HG03457 (cell line): ENCODE data around the gene ST14.
"Not testable (repeated sequence)": the region's sequence is repeated elsewhere in the genome, so short reads cannot be mapped to it uniquely, and the experiment has no call there.

Source experiments
- ATAC-seq: cut with Tn5 transposase; IDR thresholded peaks from one replicate; pipeline ENCODE4 v1.9.1; 2021; ENCODE audit warnings: moderate number of reproducible peaks; ENCODE audit not compliant: unreplicated experiment

Gene ST14

DNA sequence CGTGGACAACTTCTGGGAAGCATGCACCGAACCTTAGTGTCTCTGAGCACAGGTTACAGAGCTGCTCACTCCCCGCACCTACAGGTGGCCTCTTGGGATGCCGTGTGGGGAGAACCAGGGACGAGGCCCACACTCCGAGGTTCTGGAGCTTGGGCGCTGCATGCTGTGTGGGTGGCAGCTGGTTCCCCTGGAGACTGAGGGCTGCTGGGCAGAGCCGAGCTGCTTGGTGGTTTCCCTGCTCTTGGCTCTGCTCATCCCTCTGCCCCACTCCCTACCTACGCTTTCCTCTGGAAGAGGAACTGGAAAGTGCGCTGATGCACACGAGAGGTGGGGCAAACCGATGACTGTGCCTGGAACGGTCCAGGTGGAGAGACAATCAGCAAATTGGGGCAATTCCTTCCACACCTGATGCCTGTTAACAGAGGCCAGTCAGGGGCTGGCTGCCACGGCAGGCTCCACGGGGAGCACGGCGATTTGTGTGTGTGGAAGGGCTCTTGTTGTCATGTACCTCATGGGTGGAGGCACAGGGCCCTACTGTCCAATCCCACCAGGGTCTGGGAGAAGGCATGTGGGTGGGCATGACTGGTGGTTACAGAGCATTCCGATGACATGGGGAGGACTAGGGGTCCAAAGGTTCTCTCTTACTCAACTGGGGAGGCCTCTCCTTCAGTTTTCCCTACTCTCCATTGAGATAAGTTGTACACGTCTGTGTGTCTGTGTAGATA, 60.9 kb downstream of the ST14 start:
- no peak for ATAC-seq

DNA sequence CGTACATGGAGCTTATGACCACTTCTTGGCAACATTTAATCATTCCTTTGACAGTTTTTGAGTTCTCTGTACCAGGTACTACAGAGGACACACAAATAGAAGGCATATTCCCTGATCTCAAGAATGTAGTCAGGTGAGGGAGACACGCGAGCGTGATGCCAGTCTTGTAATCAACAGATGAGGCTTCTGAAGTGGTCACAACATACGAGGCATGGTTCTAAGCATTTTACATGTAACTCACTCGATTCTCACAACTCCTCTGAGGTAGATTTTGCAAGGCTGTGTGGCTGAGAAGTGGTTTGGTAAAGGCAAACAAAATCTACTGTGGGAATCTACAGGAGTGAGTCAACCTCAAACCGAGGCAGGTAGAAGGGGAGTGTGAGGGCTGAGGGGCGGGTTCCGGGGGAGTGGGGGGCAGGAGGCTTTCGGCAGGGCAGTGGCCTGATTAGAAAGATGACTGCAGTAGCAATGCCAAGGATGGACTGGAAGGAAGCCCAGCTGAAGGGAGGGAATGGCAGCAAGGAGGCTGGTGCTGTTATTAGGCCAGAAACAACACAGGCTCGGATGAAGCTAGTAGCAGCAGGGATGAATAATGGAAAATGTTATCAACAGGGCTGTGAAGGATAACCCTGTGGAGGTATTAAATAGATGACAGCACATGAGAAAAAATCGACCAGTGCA, 63.8 kb downstream of the ST14 start:
- ATAC-seq = no peak

DNA sequence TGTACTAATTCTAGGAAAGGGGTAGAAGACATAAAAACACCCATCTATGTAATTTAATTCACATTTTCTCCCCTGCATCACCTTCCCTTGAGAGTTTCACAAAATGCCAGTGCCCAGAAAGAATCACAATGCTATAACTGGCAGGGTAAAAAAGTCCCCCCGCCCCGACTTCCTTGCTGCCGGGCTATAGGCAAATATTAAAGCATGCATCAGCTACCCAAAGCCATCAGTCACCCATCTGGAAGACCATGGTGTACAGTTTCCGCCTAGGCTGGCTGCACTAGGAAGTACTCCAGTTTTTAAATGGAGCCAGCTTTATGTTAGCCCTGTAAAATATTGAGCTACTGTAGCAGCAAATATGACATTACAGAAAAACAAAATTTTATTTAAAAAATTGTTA, 67.8 kb downstream of the ST14 start:
- no peak for ATAC-seq

DNA sequence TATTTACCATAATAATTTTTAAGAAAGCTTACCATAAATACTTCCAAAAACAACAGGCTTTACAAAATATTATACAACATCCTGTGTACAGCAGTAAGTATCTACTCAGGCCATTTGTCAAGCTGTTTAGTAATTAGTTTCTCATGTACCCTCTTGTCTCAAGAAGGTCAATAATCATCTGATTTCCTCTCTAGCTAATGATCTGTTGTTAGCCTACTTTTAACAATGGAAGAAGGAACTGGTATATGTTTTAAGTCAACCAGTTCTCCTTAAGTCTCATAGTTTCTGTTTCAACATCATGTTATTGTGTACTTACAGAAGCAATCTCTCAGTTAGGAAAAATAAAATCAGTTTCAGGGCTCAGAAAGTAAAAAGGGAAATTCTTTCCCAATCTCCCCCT, 73.9 kb downstream of the ST14 start:
- not testable (repeated sequence) for ATAC-seq

DNA sequence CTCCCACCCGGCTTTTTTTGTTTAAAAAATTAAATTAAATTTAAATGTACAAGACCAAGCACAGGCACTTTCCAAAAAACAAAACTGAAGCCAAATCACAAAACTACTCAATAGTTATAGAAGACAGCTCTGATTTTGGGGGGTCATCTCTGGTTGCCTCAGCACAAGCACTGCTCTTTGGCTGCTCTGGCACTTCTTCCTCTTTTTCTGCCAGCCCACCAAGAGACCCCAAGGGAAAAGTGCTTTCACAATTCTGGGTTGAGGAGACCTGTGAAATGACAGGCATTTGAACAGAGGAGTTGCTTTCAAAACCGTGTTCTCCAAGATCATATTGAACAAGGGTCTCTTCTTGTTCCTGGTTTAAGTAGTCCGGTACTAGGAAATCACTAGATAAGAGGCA, 74.3 kb downstream of the ST14 start:
- not testable (repeated sequence) for ATAC-seq

DNA sequence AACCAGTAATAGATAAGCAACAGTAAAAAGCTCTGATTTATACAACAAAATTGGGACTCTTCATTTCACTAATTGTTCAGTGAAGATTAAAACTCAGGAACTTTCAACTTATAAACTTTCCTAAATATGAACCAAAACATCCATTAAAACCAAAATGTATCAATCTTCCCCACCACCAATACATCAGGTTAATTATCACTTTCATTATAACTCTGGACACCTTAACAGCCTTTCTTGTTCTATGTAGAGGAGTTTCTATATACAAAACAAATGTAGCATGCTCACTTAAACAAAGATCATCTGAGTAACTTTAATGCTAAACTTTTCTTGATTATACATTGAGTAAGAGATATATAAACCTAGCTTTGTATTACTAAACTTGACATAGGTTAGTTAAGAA, 74.7 kb downstream of the ST14 start:
- ATAC-seq = no peak

DNA sequence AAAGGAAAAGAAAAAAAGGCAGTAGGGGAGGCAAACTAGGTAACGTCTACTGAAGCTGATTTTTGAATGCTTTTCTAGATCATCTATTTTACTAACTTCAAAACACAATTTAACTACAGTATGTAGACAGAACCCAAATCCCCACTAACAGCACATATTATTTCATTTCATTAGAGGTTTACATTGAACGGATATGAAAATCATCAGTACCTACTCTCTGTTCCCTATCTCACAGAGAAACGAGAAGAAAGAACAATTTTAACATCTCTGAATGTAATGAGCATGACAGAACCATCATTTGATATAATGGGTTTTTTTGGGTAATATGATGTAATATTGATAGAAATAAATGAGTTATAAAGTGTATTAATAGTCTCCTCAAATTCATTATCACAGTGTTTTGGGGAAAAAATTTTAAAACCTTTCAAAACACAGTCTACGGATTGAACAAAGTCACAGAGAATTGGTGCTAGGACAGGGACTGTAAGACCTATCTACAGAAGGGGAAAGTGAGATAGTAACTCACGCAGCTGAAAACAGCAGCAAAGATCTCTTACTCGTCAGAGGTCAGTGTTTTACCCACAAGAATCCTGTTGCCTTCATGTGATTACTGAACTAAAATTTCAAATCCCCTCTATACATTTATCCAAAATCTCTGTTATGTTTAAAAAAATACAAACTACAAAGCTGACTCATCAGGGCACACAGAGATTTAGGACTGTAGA, 77.9 kb downstream of the ST14 start:
- no peak for ATAC-seq

DNA sequence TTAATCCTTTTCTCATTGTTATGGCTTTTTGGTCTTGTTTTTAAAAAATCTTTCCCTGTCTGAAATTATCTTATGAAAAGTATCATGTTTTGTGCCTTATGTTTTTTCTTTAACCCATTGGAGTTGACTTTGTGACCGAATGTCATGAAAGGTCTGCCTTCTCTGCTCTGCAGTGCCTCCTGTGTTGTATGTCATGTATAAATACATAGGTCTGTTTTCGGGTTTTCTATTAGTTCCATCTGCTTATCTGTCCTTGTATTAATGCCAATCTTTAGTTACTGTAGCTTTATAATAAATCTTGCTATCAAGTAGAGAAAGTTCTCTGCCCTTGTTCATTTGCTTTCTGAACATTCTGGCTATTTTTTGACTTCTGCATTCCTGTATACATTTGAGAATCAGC, 82.1 kb downstream of the ST14 start:
- no peak for ATAC-seq

GRCh38 chr11:130243816-130244215, 84.2 kb downstream of the ST14 start:
- ATAC-seq = no peak

- ATAC-seq = no peak
These were observed 85.3 kb downstream of the ST14 start for GRCh38 chr11:130244848-130245247.

DNA sequence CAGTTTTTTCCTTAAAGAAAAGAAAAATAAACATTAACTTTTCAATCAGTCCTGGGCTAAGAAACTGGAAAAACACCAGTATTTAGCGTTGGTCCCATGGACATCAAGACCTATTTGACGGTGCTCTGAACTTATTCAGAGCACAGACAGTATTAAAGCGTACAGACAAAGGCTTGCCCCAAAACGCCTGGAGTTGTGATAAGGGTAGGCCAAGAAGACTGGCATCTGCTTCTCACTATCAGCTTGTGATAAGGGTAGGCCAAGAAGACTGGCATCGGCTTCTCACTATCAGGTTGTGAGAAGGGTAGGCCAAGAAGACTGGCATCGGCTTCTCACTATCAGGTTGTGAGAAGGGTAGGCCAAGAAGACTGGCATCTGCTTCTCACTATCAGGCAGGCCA, 85.8 kb downstream of the ST14 start:
- not testable (repeated sequence) for ATAC-seq

- ATAC-seq = no peak
These were observed 86.7 kb downstream of the ST14 start for GRCh38 chr11:130246270-130246669.

DNA sequence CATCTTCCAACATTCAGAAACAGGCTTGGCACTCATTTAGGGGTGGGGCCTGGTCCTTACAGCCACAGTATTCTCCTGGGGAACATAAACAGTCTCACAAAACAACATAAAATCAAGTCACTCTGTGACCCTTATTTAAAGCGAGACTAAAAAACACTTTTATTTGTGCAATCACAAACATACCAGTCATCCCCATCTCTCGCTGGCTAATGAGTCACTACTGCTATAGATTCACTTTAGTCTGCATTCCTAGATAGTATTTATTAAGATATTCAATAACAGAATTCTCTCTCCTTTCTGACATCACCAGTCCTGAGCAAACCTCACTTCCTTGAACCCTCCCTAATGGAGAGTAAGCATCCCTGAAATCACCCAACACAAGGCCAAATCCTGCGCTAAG, 87.2 kb downstream of the ST14 start:
- ATAC-seq = no peak

DNA sequence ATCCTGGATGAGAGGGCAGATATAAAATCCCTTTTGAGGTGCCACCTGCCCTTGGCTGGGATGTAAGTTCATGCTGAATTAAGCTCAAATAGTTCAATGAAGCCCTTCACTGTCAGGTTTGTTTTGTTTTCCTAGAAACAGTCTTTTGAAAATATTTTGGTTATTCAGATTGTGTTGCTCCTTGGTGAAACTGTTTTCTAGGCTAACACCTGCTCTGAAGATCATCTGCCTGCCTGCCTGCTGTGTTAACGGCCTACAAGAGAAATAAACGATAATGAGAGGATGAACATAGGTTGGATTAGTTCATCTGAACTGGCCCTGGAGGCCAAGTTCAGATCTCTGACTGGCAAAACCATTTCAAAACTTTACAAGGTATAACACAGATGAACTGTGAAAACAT, 87.7 kb downstream of the ST14 start:
- ATAC-seq = no peak

- no peak for ATAC-seq
These were observed 89.8 kb downstream of the ST14 start for GRCh38 chr11:130249371-130249770.

DNA sequence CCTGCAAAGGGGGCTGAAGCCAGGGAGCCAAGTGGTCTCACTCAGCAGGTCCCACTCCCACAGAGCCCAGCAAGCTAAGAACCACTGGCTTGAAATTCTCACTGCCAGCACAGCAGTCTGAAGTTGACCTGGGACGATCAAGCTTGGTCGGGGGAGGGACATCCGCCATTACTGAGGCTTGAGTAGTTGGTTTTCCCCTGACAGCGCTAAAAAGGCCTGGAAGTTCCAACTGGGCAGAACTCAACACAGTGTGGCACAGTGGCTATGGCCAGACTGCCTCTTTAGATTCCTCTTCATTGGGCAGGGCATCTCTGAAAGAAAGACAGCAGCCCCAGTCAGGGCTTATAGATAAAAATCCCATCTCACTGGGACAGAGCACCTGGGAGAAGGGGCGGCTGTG, 90.3 kb downstream of the ST14 start:
- ATAC-seq = not testable (repeated sequence)

DNA sequence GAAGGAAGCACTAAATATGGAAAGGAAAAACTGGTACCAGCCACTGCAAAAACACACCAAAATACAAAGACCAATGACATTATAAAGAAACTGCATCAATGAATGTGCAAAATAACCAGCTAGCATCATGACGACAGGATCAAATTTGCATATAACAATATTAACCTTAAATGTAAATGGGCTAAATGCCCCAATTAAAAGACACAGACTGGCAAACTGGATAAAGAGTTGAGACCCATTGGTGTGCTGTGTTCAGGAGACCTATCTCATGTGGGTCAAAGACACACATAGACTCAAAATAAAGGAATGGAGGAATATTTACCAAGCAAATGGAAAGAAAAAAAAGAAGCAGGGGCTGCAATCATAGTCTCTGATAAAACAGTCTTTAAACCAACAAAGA, 92.2 kb downstream of the ST14 start:
- ATAC-seq = not testable (repeated sequence)
